22Rv1 (cell line): ENCODE data around the gene HTR2C.

Experiments used
- CTCF ChIP-seq: fragments of 450-650 bp; IDR thresholded peaks from 2 replicates; pipeline ENCODE4 v1.5.1; 2017; ENCODE audit warnings: mild to moderate bottlenecking
- ZFX ChIP-seq: fragments of 450-650 bp; IDR thresholded peaks from 2 replicates; pipeline ENCODE4 v1.6.1; 2017; ENCODE audit warnings: antibody characterized with exemption, borderline replicate concordance

DNA sequence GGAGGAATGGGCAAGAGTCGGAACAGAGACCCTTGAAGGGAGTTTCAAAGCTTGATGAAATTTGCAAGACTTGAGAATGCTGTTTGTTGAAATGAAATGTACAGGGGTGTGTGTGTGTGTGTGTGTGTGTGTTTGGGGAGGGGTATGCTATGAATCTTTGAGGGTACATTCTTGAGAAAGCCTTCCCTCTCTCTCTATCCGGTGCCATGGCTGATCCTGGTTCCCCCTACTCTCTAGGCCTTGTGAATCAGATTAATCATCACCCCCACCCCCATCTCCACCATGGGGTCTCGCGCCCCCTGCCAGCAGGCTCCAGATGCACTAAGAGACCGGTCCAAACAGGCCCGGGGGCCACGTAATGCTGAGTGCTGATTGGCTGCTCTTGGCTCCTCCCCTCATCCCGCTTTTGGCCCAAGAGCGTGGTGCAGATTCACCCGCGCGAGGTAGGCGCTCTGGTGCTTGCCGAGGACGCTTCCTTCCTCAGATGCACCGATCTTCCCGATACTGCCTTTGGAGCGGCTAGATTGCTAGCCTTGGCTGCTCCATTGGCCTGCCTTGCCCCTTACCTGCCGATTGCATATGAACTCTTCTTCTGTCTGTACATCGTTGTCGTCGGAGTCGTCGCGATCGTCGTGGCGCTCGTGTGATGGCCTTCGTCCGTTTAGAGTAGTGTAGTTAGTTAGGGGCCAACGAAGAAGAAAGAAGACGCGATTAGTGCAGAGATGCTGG is at the start of gene HTR2C:
- no peak for TF ChIP-seq CTCF
- no peak for TF ChIP-seq ZFX
